ENCODE results near the gene DIS3L.

The DIS3L gene

DNA sequence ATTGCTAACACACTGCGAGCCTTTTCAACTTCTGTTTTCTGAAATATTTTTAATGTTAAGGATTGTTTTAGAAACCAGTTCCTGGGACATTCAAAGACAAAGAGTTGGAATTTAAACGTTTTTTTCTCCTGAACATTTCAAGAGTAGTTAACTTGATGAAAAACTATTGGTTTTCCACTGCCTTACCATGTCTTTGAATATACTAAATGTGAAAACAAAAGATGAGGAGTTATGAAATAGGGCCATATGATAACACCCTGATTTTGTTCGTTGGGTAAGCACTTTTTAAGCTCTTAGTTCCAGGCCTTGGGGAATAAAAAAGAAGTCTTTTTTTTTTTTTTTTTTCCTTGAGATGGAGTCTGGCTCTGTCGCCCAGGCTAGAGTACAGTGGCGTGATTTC lies 2.8 kb downstream of the DIS3L start:
- no peak for TF ChIP-seq EP300 (IDR thresholded peaks at IDR 0.05; ENCODE audit: borderline replicate concordance)
- TF ChIP-seq EGR1 (IDR thresholded peaks at IDR 0.05), result no peak
- no peak for TF ChIP-seq TCF12 (IDR thresholded peaks at IDR 0.05; ENCODE audit: low read depth)
- TF ChIP-seq RAD21 (IDR thresholded peaks at IDR 0.05; ENCODE audit: low read depth), result no peak
- TF ChIP-seq FOXM1 (IDR thresholded peaks at IDR 0.05; ENCODE audit: borderline replicate concordance, low read depth), result no peak
- TF ChIP-seq NFIC (IDR thresholded peaks at IDR 0.05), result no peak
- TF ChIP-seq TAF1 (IDR thresholded peaks at IDR 0.05; ENCODE audit: low read depth), result no peak
- no peak for TF ChIP-seq REST (IDR thresholded peaks at IDR 0.05; ENCODE audit: low read depth)
- TF ChIP-seq YY1 (IDR thresholded peaks at IDR 0.05; ENCODE audit: low read depth), result no peak
- no peak for TF ChIP-seq TEAD4 (IDR thresholded peaks at IDR 0.05)

DNA sequence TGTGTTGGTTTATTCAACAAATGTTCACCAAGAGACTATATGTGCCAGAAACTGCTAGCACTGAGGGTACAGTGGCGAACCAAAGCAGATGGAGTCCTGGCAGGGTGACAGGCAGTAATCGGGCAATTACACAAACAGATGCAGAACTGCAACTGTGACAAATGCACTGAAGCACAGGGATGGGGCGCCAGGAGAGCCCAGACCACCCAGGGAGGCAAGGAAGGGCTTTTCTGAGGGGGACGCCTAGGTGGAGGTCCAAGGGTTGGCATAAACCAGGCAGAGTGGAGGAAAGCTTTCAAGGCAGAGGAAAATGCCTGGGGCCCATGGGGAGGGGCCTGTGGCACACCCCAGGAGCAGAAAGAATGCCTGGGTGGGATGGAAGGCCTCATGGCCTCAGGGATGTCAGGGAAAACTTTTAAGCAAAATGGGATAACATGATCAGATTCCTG lies 5.5 kb downstream of the DIS3L start:
- no peak for TF ChIP-seq REST (IDR thresholded peaks at IDR 0.05; ENCODE audit: low read depth)
- no peak for TF ChIP-seq CREB1 (IDR thresholded peaks at IDR 0.05; ENCODE audit: low read depth)
- no peak for TF ChIP-seq NFIC (IDR thresholded peaks at IDR 0.05)
- TF ChIP-seq MAX (IDR thresholded peaks at IDR 0.05), result no peak
- no peak for TF ChIP-seq TAF1 (IDR thresholded peaks at IDR 0.05; ENCODE audit: low read depth)
- no peak for TF ChIP-seq FOXM1 (IDR thresholded peaks at IDR 0.05; ENCODE audit: borderline replicate concordance, low read depth)
- TF ChIP-seq, protein P1, sequence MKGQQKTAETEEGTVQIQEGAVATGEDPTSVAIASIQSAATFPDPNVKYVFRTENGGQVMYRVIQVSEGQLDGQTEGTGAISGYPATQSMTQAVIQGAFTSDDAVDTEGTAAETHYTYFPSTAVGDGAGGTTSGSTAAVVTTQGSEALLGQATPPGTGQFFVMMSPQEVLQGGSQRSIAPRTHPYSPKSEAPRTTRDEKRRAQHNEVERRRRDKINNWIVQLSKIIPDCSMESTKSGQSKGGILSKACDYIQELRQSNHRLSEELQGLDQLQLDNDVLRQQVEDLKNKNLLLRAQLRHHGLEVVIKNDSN (IDR thresholded peaks at IDR 0.05), result no peak
- TF ChIP-seq RAD21 (IDR thresholded peaks at IDR 0.05; ENCODE audit: low read depth), result no peak
- TF ChIP-seq CEBPB (IDR thresholded peaks at IDR 0.05), result no peak
- TF ChIP-seq YY1 (IDR thresholded peaks at IDR 0.05; ENCODE audit: low read depth), result no peak
- TF ChIP-seq EP300 (IDR thresholded peaks at IDR 0.05; ENCODE audit: borderline replicate concordance), result no peak
- TF ChIP-seq TCF12 (IDR thresholded peaks at IDR 0.05; ENCODE audit: low read depth), result no peak

GRCh38 chr15:66302489-66303278 lies 9.3 kb downstream of the DIS3L start:
- no peak for TF ChIP-seq EP300 (IDR thresholded peaks at IDR 0.05; ENCODE audit: borderline replicate concordance)
- TF ChIP-seq REST (IDR thresholded peaks at IDR 0.05; ENCODE audit: low read depth), result no peak
- no peak for TF ChIP-seq ZBTB7A (IDR thresholded peaks at IDR 0.05; ENCODE audit: low read depth)

DNA sequence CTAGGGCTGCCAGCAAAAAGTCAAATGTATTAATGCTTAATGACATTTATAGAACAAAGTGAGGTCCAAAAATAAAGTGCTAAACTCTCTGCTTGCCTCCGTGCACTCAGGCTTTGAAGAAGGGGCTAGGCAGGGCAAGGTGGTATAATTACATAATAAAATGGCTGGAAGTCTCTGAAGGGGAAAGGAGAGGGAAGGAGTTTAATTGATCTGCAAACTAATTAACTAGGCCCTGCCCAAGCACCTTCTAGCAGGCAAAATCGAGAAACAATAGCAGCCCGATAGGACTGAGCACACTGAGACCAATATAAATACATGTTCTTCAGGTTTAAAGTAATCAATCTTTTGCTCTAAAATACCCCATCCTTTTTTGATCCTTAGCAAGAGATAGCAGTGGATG lies 13.0 kb downstream of the DIS3L start:
- TF ChIP-seq EP300 (IDR thresholded peaks at IDR 0.05; ENCODE audit: borderline replicate concordance) (no peak), EGR1 (IDR thresholded peaks at IDR 0.05) (no peak), REST (IDR thresholded peaks at IDR 0.05; ENCODE audit: low read depth) (no peak), MAX (IDR thresholded peaks at IDR 0.05) (no peak), FOXM1 (IDR thresholded peaks at IDR 0.05; ENCODE audit: borderline replicate concordance, low read depth) (no peak), YY1 (IDR thresholded peaks at IDR 0.05; ENCODE audit: low read depth) (no peak)
